ENCODE results near the gene GRK5. TPM values are rescaled to one million over a fixed set of nuclear protein-coding genes. Genes with fewer than 3 reads are reported as not detected.

GRK5 gene
- total RNA-seq, 1 donor = 1.8 TPM

- H3K27me3 ChIP-seq (ENCODE audit: insufficient read depth, low read length) = peaks cover 42% of the 10 kb centered on the region
- no peak for TF ChIP-seq CTCF (IDR thresholded peaks at IDR 0.05; ENCODE audit: extremely low read depth, low read depth, low read length)
- H3K27ac ChIP-seq (ENCODE audit: low read depth, low read length) = no peak overlapping the region
- no peak for DNase-seq (ENCODE audit: insufficient read length, low spot score, missing footprints)
- H3K4me3 ChIP-seq (ENCODE audit: insufficient read depth, low read length) = no peak overlapping the region
- no peak overlapping the region for H3K4me2 ChIP-seq (ENCODE audit: insufficient read depth, low read length)
- H3K4me1 ChIP-seq (ENCODE audit: insufficient read depth, low read length) = no peaks in the 10 kb centered on the region
- H4K20me1 ChIP-seq (ENCODE audit: insufficient read depth, low read length) = no peaks in the 10 kb centered on the region
- H2AFZ ChIP-seq (ENCODE audit: low read length) = no peak overlapping the region
- H3K9me3 ChIP-seq (ENCODE audit: low read depth, low read length) = no peaks in the 10 kb centered on the region
- no peaks in the 10 kb centered on the region for H3K79me2 ChIP-seq (ENCODE audit: insufficient read depth, low read length)
- no peaks in the 10 kb centered on the region for H3K36me3 ChIP-seq (ENCODE audit: insufficient read depth, low read length)
Observed at GRCh38 chr10:119480667-119481066, 273.3 kb downstream of the GRK5 start.

- no peak overlapping the region for H3K27ac ChIP-seq (ENCODE audit: low read depth, low read length)
- H3K4me3 ChIP-seq (ENCODE audit: insufficient read depth, low read length) = no peak overlapping the region
- no peaks in the 10 kb centered on the region for H4K20me1 ChIP-seq (ENCODE audit: insufficient read depth, low read length)
- H3K79me2 ChIP-seq (ENCODE audit: insufficient read depth, low read length) = no peaks in the 10 kb centered on the region
- no peak overlapping the region for H3K4me2 ChIP-seq (ENCODE audit: insufficient read depth, low read length)
- no peaks in the 10 kb centered on the region for H3K36me3 ChIP-seq (ENCODE audit: insufficient read depth, low read length)
- no peaks in the 10 kb centered on the region for H3K4me1 ChIP-seq (ENCODE audit: insufficient read depth, low read length)
- no peak overlapping the region for H2AFZ ChIP-seq (ENCODE audit: low read length)
- H3K27me3 ChIP-seq (ENCODE audit: insufficient read depth, low read length) = peaks cover 32% of the 10 kb centered on the region
- H3K9me3 ChIP-seq (ENCODE audit: low read depth, low read length) = no peaks in the 10 kb centered on the region
- no peak for DNase-seq (ENCODE audit: insufficient read length, low spot score, missing footprints)
- no peak for TF ChIP-seq CTCF (IDR thresholded peaks at IDR 0.05; ENCODE audit: extremely low read depth, low read depth, low read length)
Observed at GRCh38 chr10:119481781-119482426, 274.5 kb downstream of the GRK5 start.

GRCh38 chr10:119483001-119483400 is 275.6 kb downstream of the GRK5 start:
- Histone ChIP-seq H4K20me1 (ENCODE audit: insufficient read depth, low read length) (no peaks in the 10 kb centered on the region), H3K36me3 (ENCODE audit: insufficient read depth, low read length) (no peaks in the 10 kb centered on the region), H3K27me3 (ENCODE audit: insufficient read depth, low read length) (peaks cover 22% of the 10 kb centered on the region), H3K4me3 (ENCODE audit: insufficient read depth, low read length) (no peak overlapping the region), H3K4me1 (ENCODE audit: insufficient read depth, low read length) (no peaks in the 10 kb centered on the region), H2AFZ (ENCODE audit: low read length) (no peak overlapping the region), H3K4me2 (ENCODE audit: insufficient read depth, low read length) (no peak overlapping the region), H3K9me3 (ENCODE audit: low read depth, low read length) (no peaks in the 10 kb centered on the region), H3K27ac (ENCODE audit: low read depth, low read length) (no peak overlapping the region), H3K79me2 (ENCODE audit: insufficient read depth, low read length) (no peaks in the 10 kb centered on the region)
- no peak for DNase-seq (ENCODE audit: insufficient read length, low spot score, missing footprints)
- TF ChIP-seq CTCF (IDR thresholded peaks at IDR 0.05; ENCODE audit: extremely low read depth, low read depth, low read length) = no peak

- no peak for DNase-seq (ENCODE audit: insufficient read length, low spot score, missing footprints)
- H3K27ac ChIP-seq (ENCODE audit: low read depth, low read length) = no peak overlapping the region
- no peaks in the 10 kb centered on the region for H3K79me2 ChIP-seq (ENCODE audit: insufficient read depth, low read length)
- TF ChIP-seq CTCF (IDR thresholded peaks at IDR 0.05; ENCODE audit: extremely low read depth, low read depth, low read length) = no peak
- H3K9me3 ChIP-seq (ENCODE audit: low read depth, low read length) = no peaks in the 10 kb centered on the region
- H3K36me3 ChIP-seq (ENCODE audit: insufficient read depth, low read length) = no peaks in the 10 kb centered on the region
- peaks cover 14% of the 10 kb centered on the region for H3K27me3 ChIP-seq (ENCODE audit: insufficient read depth, low read length)
- no peak overlapping the region for H3K4me3 ChIP-seq (ENCODE audit: insufficient read depth, low read length)
- no peaks in the 10 kb centered on the region for H4K20me1 ChIP-seq (ENCODE audit: insufficient read depth, low read length)
- H3K4me1 ChIP-seq (ENCODE audit: insufficient read depth, low read length) = no peaks in the 10 kb centered on the region
- H2AFZ ChIP-seq (ENCODE audit: low read length) = no peak overlapping the region
- H3K4me2 ChIP-seq (ENCODE audit: insufficient read depth, low read length) = no peak overlapping the region
Observed at GRCh38 chr10:119483839-119484238, 276.5 kb downstream of the GRK5 start.
